Daoy (cell line): ENCODE results near the gene FAM83B. TPM values are rescaled to one million over a fixed set of nuclear protein-coding genes. Genes with fewer than 3 reads are reported as not detected.

Source experiments
- DNase-seq: peaks from one replicate; pipeline ENCODE4 v3.0.0-alpha.2; 2015; ENCODE audit warnings: low read depth
- total RNA-seq: library from RNA; depleted of rRNA; stranded (reverse); fragments of >200 nt; shearing (Covaris generic); gene quantifications from 2 replicates; pipeline ENCODE4 v1.2.3, GENCODE V29; 2014

The FAM83B gene
- total RNA-seq, 1 experiment from 2014 or later, result not detected

GRCh38 chr6:54980511-54981275 is 134.1 kb downstream of the FAM83B start:
- no peak for DNase-seq

DNA sequence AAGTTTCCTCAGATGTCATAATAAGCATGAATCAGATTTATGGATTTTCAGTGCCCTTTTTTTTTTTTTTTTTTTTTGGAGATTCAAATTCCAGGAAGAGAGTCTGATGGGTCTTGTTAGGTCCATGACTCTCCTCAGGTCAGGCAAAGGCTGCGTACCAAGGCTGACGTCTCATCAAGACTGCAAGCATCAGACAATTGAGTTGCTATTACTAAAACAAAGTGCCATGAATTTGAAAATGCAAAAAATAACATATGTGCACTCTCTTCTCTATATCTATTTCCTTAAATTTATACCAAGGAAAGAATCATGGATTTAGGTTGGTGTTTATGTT is 134.7 kb downstream of the FAM83B start:
- no peak for DNase-seq

GRCh38 chr6:54981647-54982046 is 135.1 kb downstream of the FAM83B start:
- DNase-seq, result no peak

DNA sequence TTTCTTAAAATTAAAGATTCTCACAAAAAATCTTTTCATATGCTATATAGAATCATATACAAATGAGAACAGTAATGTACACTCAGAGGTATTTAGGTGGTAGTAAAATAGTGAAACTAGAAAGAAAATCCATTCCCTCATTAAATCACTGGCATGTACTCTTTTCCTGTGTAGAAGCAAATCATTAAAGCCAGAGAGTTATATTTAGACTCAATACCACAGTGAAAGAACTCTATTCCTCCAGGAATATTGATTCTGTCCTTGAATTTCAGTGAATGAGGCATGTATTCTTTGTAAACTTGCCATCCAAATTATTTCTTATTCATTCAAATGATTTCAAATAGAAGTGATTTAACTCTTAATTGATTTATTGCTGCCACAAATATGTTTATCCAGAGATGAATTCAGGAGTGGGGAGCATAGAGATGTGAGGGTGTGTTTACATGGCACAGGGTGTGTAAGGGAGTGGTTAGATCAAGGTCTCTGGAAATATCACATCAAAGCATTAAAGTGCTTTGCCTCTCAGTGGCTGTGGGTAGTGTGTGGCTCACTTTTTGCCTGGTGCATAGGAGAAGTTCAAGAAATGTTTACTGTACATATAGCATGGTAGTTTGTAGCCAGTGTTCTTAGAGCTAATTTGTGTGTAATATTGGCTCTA is 141.2 kb downstream of the FAM83B start:
- DNase-seq, result no peak

DNA sequence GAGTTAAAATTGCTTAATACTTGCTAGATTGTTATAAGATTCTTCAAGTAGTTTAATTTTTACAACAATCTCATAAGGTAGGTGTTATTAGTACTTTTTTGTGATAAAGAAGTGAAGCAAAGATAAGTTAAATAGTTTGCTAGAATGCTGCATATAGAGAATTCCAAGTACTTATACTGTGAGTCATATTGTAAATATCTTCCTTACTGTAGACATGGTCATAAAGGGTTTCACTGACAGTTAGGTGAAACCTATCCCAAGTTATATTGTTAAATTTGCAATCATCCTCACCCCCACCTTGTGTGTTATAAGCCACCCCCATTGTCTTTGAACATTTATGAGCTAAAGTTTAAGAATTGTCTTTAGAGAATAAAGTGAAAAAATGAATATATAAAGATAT is 142.0 kb downstream of the FAM83B start:
- no peak for DNase-seq

DNA sequence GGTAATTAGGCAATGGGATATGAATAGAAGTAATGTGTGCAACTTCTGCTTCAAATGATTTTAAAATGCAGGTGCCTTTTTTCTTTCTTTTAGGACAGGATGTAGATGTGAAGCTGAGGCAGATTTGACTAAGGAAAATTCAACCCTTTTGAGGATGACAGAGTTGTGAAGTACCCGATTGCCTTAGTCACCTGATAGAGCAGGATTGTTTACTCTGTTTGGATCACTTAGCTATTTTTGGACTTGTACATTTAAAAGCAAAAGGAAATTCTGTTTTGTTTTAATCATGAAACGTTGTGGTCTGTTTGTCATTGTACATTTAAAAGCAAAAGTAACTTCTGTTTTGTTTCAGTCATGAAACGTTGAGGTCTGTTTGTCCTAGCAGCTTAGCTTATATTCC is 143.4 kb downstream of the FAM83B start:
- DNase-seq, result no peak
